H9 (cell line): ENCODE measurements around the gene CAPN5. TPM values are rescaled to one million over a fixed set of nuclear protein-coding genes. Genes with fewer than 3 reads are reported as not detected.

Experiments used
- DNase-seq: peaks from one replicate; pipeline ENCODE4 v3.0.0-alpha.2; 2017
- H2AFZ ChIP-seq: one replicate; pipeline ENCODE4 v1.6.1; 2013; ENCODE audit warnings: mild to moderate bottlenecking, low read length, control low read depth, moderate library complexity
- H2AK5ac ChIP-seq: 2 replicates; pipeline ENCODE4 v1.6.1; 2013; ENCODE audit warnings: low read length, control low read depth, mixed read lengths; ENCODE audit not compliant: insufficient read length
- H2BK120ac ChIP-seq: one replicate; pipeline ENCODE4 v1.6.1; 2013; ENCODE audit warnings: low read depth, mild to moderate bottlenecking, low read length, control low read depth, inconsistent platforms; ENCODE audit not compliant: poor library complexity, severe bottlenecking
- H2BK12ac ChIP-seq: 2 replicates; pipeline ENCODE4 v1.6.1; 2013; ENCODE audit warnings: low read length, control low read depth, mixed read lengths, low read depth; ENCODE audit not compliant: insufficient read length
- H2BK15ac ChIP-seq: 2 replicates; pipeline ENCODE4 v1.6.1; 2013; ENCODE audit warnings: low read depth, low read length, control low read depth
- H2BK20ac ChIP-seq: one replicate; pipeline ENCODE4 v1.6.1; 2013; ENCODE audit warnings: low read depth, mild to moderate bottlenecking, low read length, control low read depth, inconsistent platforms; ENCODE audit not compliant: poor library complexity, severe bottlenecking
- H2BK5ac ChIP-seq: 2 replicates; pipeline ENCODE4 v1.6.1; 2013; ENCODE audit warnings: low read length, control low read depth, mixed read lengths; ENCODE audit not compliant: insufficient read length
- H3K14ac ChIP-seq: 2 replicates; pipeline ENCODE4 v1.6.1; 2013; ENCODE audit warnings: low read length, control low read depth; ENCODE audit not compliant: insufficient read depth
- H3K18ac ChIP-seq: 2 replicates; pipeline ENCODE4 v1.6.1; 2013; ENCODE audit warnings: low read depth, mild to moderate bottlenecking, mixed read lengths, low read length, control low read depth; ENCODE audit not compliant: insufficient read length
- H3K23ac ChIP-seq: 2 replicates; pipeline ENCODE4 v1.6.1; 2013; ENCODE audit warnings: low read length, control low read depth, mixed read lengths, low read depth; ENCODE audit not compliant: insufficient read length
- H3K23me2 ChIP-seq: 2 replicates; pipeline ENCODE4 v1.6.1; 2013; ENCODE audit warnings: low read depth, mild to moderate bottlenecking, mixed read lengths, low read length, control low read depth; ENCODE audit not compliant: insufficient read length, poor library complexity, severe bottlenecking
- H3K27ac ChIP-seq: 2 replicates; pipeline ENCODE4 v1.5.1; 2013; ENCODE audit warnings: low read length, control low read depth, mixed read lengths, low read depth; ENCODE audit not compliant: insufficient read length
- H3K27me3 ChIP-seq: 2 replicates; pipeline ENCODE4 v1.6.1; 2013; ENCODE audit warnings: low read length, control low read depth, inconsistent platforms; ENCODE audit not compliant: insufficient read depth
- H3K4ac ChIP-seq: 2 replicates; pipeline ENCODE4 v1.6.1; 2013; ENCODE audit warnings: low read depth, mild to moderate bottlenecking, control low read depth, inconsistent platforms, low read length, moderate library complexity
- H3K4me1 ChIP-seq: 2 replicates; pipeline ENCODE4 v1.6.1; 2013; ENCODE audit warnings: low read length, control low read depth, inconsistent platforms; ENCODE audit not compliant: insufficient read depth
- H3K4me2 ChIP-seq: 2 replicates; pipeline ENCODE4 v1.6.1; 2013; ENCODE audit warnings: low read length, control low read depth, mixed read lengths; ENCODE audit not compliant: insufficient read length, insufficient read depth
- H3K56ac ChIP-seq: 2 replicates; pipeline ENCODE4 v1.6.1; 2013; ENCODE audit warnings: low read depth, mild to moderate bottlenecking, mixed read lengths, low read length, control low read depth; ENCODE audit not compliant: insufficient read length
- H3K79me1 ChIP-seq: 2 replicates; pipeline ENCODE4 v1.6.1; 2013; ENCODE audit warnings: low read depth, mild to moderate bottlenecking, moderate library complexity, low read length, control low read depth, inconsistent platforms; ENCODE audit not compliant: insufficient read depth, poor library complexity, severe bottlenecking
- H3K79me2 ChIP-seq: 2 replicates; pipeline ENCODE4 v1.6.1; 2013; ENCODE audit warnings: low read length, control low read depth, inconsistent platforms; ENCODE audit not compliant: insufficient read depth
- H3K9ac ChIP-seq: 2 replicates; pipeline ENCODE4 v1.6.1; 2013; ENCODE audit warnings: low read length, control low read depth, mixed read lengths; ENCODE audit not compliant: insufficient read length; ENCODE audit errors: extremely low read depth
- H3K9me3 ChIP-seq: one replicate; pipeline ENCODE4 v1.6.1; 2013; ENCODE audit warnings: low read depth, low read length, inconsistent platforms; ENCODE audit not compliant: control insufficient read depth
- H3T11ph ChIP-seq: one replicate; pipeline ENCODE4 v1.6.1; 2013; ENCODE audit warnings: mild to moderate bottlenecking, low read length, control low read depth, inconsistent platforms
- H4K20me1 ChIP-seq: one replicate; pipeline ENCODE4 v1.6.1; 2013; ENCODE audit not compliant: control insufficient read depth, insufficient read length, insufficient read depth
- H4K5ac ChIP-seq: 2 replicates; pipeline ENCODE4 v1.6.1; 2013; ENCODE audit warnings: low read depth, mild to moderate bottlenecking, mixed read lengths, low read length, control low read depth; ENCODE audit not compliant: insufficient read length
- H4K8ac ChIP-seq: replicated peaks from 2 replicates; pipeline ENCODE4 v1.6.1; 2013; ENCODE audit warnings: low read length, control low read depth, mixed read lengths, low read depth; ENCODE audit not compliant: insufficient read length
- H4K91ac ChIP-seq: 2 replicates; pipeline ENCODE4 v1.6.1; 2013; ENCODE audit warnings: low read depth, mild to moderate bottlenecking, moderate library complexity, mixed read lengths, low read length, control low read depth; ENCODE audit not compliant: insufficient read length
- H3K27ac Mint-ChIP-seq, 3 experiments: 2 replicates in 2 of 3; 3 replicates in 1 of 3; pipeline ENCODE4 v1.8.0; 2020 to 2021; ENCODE audit warnings: mixed read lengths in 3 of 3, mild to moderate bottlenecking in 1 of 3, moderate library complexity in 1 of 3
- H3K27me3 Mint-ChIP-seq: 2 replicates; pipeline ENCODE4 v1.8.0; 2021; ENCODE audit warnings: low read depth, mild to moderate bottlenecking, moderate library complexity, mixed read lengths
- H3K36me3 Mint-ChIP-seq, 3 experiments: 2 replicates in 2 of 3; 3 replicates in 1 of 3; pipeline ENCODE4 v1.8.0; 2020 to 2021; ENCODE audit warnings: low read depth in 3 of 3, mixed read lengths in 3 of 3; ENCODE audit not compliant: insufficient read depth in 1 of 3
- H3K4me1 Mint-ChIP-seq, 2 experiments: 2 replicates each; pipeline ENCODE4 v1.8.0; 2020; ENCODE audit warnings: mixed read lengths in 2 of 2
- H3K4me3 Mint-ChIP-seq, 2 experiments: 2 replicates in 1 of 2; 3 replicates in 1 of 2; pipeline ENCODE4 v1.8.0; 2020 to 2021; ENCODE audit warnings: mild to moderate bottlenecking in 2 of 2, mixed read lengths in 2 of 2, moderate library complexity in 1 of 2
- H3K9me3 Mint-ChIP-seq, 2 experiments: 2 replicates in 1 of 2; 3 replicates in 1 of 2; pipeline ENCODE4 v1.8.0; 2020; ENCODE audit warnings: mild to moderate bottlenecking in 2 of 2, mixed read lengths in 2 of 2, moderate library complexity in 1 of 2
- WGBS: extraction: QIAGEN DNeasy Blood & Tissue Kit; methylation state at CpG from one replicate; pipeline ENCODE4 v1.1.7; 2013; ENCODE audit warnings: missing lambda C conversion rate, low lambda C conversion rate, mixed read lengths; ENCODE audit not compliant: insufficient read length; ENCODE audit errors: extremely low coverage; 5-methylcytosine and 5-hydroxymethylcytosine counted together
- total RNA-seq: library from RNA; stranded (reverse); gene quantifications from 2 replicates; pipeline ENCODE4 v1.2.1, GENCODE V29; 2021
- TF ChIP-seq, protein P1 (sequence below): fragments of 200-600 bp; sonication (generic); conservative IDR thresholded peaks from 3 replicates; pipeline ENCODE4 v1.8.0; 2021; ENCODE audit warnings: antibody characterized with exemption, mild to moderate bottlenecking

The CAPN5 gene
- total RNA-seq, 1 experiment from 2014 or later = 16.7 TPM

DNA sequence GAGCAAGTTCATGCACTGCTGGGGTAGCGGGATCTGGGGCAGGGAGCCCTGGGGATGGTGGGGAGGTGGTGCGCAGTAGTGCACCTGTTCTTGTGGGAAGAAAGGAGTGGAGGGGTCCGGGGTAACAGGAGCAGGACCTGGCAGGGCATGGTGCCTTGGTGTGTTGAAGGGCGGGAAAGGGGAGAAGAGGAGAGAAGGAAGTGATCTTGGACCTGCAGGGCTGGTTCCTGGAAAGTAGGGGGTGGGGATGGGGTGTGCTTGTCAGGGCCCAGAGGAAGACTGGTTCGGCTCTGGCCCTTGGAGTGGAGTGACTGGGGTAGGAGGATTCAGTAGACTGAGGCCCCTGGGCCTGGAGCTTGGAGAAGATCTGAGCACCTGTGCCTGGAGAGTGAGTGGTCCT lies 10.9 kb upstream of the CAPN5 start:
- Histone ChIP-seq H4K5ac (no peak overlapping the region), H2AFZ (no peak overlapping the region), H4K8ac (no peak overlapping the region), H3K4me1 (no peaks in the 10 kb centered on the region), H2AK5ac (no peak overlapping the region), H3K27ac (no peak overlapping the region), H3K9ac (no peak overlapping the region), H3K56ac (no peak overlapping the region), H2BK15ac (no peak overlapping the region), H3K4me2 (no peak overlapping the region), H4K20me1 (no peaks in the 10 kb centered on the region), H3K14ac (no peak overlapping the region), H3K79me2 (no peaks in the 10 kb centered on the region), H3K27me3 (no peaks in the 10 kb centered on the region), H2BK12ac (no peak overlapping the region), H2BK120ac (no peak overlapping the region), H3K79me1 (no peaks in the 10 kb centered on the region), H3K9me3 (no peaks in the 10 kb centered on the region), H3K4ac (no peak overlapping the region), H3K23ac (no peak overlapping the region), H3T11ph (no peak overlapping the region), H2BK5ac (no peak overlapping the region), H4K91ac (no peak overlapping the region), H3K18ac (no peak overlapping the region), H2BK20ac (no peak overlapping the region), H3K23me2 (no peaks in the 10 kb centered on the region)
- Mint-ChIP-seq H3K36me3 (no peaks in the 10 kb centered on the region; a peak in 2 of 7 replicates), H3K4me3 (no peak overlapping the region), H3K4me1 (peaks cover 23 to 27% of the 10 kb centered on the region in 2 experiments), H3K27me3 (no peaks in the 10 kb centered on the region), H3K27ac (peak overlapping the region in 1 of 3 experiments; percentile 48; a peak in 1 of 7 replicates), H3K9me3 (peaks cover 7 to 19% of the 10 kb centered on the region in 2 experiments; a peak in 4 of 5 replicates)
- WGBS = no CpG with 5 or more reads among the region's 5 CpGs
- TF ChIP-seq, protein P1, sequence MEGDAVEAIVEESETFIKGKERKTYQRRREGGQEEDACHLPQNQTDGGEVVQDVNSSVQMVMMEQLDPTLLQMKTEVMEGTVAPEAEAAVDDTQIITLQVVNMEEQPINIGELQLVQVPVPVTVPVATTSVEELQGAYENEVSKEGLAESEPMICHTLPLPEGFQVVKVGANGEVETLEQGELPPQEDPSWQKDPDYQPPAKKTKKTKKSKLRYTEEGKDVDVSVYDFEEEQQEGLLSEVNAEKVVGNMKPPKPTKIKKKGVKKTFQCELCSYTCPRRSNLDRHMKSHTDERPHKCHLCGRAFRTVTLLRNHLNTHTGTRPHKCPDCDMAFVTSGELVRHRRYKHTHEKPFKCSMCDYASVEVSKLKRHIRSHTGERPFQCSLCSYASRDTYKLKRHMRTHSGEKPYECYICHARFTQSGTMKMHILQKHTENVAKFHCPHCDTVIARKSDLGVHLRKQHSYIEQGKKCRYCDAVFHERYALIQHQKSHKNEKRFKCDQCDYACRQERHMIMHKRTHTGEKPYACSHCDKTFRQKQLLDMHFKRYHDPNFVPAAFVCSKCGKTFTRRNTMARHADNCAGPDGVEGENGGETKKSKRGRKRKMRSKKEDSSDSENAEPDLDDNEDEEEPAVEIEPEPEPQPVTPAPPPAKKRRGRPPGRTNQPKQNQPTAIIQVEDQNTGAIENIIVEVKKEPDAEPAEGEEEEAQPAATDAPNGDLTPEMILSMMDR = no peak
- no peak for DNase-seq
